GM19351 (cell line): ENCODE data around the gene RNASEH2B.
A peak's percentile ranks its signal among the peaks of the same experiment; 100 is the strongest.

Experiments used
- ATAC-seq: cut with Tn5 transposase; IDR thresholded peaks from one replicate; pipeline ENCODE4 v1.9.1; 2021; ENCODE audit warnings: mild to moderate bottlenecking, moderate library complexity; ENCODE audit not compliant: unreplicated experiment

Gene RNASEH2B

DNA sequence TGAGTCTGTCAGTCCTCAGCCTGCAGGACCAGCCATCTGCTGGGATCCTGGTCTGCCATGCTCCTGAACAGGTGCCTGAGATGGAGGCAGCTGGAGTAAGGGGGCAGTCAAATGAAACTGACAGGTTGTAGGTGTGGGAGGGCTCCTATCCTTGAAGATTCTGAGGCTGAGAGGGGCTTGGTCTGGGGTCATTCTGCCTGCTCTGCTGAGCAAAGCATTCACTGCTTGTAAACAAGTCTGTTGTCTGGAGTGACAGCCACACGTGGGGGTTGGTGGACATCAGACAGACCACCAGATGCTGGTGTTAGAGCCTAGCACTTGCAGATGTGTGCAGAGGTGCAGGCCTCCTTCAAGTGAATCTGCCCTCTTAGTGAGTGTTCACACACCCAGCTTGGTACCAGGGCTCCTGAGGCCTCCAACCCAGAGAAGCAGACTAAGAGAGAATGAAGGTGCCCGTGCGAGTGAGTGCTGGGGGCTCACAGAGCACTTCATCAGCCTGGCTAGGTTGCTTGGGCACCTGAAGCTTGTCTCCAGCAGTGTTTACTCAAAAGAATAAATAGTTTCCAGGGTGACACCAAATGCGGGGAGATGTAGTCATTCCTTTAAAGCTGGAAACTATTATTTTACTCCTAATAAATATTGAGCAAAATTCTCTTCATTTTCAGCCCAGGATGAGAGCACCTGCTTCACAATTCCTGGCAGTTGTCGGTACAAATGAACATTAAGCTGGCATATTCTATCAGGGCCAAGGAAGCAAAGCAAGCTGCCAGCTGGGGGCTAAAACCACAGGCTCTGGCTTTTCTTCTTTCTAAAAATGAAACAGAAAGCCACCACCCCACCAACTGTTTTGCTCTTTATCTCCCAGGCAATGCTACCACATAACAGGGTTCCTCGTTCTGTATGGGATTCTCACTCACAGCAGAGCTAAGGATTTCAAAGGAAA is 82.3 kb downstream of the RNASEH2B start:
- ATAC-seq = peak; percentile 79

DNA sequence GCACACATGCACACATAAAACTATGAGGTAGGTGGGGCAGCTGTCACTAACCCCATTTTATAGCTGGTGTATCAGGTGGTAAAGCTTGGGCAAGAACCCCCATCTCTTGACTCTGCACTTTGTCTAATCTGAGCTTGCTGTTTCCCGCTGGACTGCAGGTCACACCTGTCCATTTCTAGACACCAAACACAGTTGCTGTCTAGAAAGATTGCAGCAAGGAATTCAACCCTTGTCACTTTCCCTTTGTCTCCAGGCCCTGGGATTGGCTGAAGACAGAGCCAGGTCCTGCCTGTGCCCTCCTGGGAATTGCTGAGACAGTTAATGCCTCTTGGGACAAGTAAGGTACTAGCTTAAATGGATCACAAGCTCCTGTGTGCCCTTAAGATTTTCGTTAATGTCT is 83.8 kb downstream of the RNASEH2B start:
- no peak for ATAC-seq

DNA sequence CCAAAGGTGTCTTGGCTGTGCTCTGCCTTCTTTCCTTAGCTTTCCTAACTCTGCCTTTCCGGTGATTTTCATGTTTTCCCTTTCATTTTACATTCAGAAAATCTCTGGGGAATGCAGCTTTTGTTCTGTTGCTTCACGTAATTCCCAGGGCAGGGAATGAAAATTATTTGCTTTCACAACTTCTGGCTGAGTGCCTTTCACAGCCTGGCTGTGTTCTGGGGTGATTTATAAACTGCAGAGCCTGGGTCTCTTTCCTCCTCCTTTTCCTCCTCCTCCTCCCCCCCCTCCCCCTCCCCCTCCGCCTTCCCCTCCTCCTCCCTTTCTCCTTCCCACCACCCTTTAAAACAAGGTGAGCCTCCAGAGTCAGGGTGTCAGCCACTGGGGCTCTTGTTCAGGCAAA is 84.3 kb downstream of the RNASEH2B start:
- ATAC-seq = no peak

DNA sequence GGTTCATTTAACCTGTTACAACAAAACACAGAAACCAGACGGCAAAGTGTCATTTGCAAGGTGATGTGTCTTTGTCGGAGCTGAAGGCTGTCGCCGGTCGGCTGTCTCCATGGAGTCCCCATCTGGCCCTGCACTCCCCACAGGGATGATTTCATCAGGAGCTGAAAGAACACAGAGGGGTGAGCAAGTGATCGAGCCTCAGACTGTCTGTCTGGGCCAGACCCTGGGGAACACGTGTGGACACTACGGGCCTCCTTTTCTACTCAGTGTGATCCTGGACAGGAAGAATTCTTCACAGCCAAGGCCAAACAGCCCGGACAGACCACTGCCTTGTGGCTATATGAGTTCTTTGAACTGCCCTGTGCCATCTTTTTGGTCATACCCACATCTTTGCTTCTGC is 85.1 kb downstream of the RNASEH2B start:
- no peak for ATAC-seq

DNA sequence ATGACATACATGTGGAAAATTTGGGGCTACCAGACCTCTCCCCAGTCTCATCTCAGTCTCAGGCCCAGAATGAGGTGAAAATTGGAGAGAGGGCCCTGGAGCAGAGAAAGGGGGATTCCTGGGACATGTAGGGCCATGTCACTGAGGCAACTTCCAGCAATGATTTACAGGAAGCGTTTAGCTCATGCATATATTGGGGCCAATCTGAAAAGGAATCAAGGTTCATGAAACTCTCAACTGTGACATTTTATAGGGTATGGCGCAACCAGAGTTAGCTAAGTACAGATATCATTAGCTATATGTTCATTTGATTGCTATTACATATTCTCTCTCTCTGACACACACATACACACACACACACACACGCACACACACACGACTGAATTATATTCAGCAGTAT is 86.3 kb downstream of the RNASEH2B start:
- ATAC-seq = no peak

DNA sequence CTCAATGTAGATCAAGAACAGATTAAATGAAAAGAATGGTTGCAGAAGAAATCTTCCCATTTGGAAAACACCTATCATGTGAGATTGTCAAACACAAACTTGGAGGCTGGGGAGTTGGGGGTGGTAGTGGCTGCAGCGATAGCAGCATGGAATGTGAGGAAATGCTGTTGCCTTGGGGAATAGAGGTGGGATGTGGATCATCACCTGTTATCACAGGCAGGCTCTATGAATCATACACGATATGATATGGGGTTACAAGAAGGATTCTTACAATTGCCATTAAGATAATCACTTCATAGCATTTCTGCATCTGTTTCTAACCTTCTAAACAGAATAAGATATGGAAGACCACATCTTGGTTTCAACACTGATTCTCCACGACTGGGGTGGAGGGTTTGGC is 88.7 kb downstream of the RNASEH2B start:
- ATAC-seq = no peak

DNA sequence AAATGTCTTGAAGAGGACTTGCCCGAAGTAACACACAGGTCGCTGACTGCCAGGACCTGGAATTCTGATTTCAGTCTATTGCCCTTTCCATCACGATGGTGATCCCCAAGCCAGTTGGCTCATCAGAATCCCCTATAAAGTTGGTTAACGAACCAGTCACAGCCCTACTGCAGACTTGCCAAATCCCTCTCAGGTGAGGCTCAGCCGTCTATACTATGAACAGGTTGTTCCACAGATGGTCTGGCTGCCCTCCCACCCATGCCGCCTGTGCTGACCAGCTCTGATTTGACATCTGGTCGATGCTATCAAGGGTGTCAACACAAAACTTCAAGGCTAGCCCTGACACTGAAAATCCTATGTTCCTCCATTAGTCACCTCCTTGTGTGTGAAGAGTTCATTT is 90.0 kb downstream of the RNASEH2B start:
- no peak for ATAC-seq

DNA sequence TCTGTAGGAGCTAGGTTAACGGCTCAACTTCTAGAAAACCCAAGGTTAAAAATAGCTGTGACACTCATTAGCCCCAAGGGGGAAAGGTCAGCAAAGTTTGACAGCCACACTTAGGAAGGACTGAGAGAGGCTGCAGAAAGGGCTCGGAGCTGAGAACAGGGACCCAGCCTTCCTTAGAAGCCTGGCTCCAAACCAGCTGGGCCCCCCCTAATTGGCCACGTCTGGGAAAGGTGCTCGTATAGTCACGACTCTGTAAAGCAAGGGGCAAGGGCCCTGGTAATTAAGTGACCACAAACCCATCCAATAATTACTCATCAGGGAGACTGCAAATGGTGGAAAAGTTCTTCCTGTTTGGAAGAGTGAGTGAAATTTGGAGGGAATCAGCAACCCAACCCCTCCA is 90.5 kb downstream of the RNASEH2B start:
- ATAC-seq = no peak

DNA sequence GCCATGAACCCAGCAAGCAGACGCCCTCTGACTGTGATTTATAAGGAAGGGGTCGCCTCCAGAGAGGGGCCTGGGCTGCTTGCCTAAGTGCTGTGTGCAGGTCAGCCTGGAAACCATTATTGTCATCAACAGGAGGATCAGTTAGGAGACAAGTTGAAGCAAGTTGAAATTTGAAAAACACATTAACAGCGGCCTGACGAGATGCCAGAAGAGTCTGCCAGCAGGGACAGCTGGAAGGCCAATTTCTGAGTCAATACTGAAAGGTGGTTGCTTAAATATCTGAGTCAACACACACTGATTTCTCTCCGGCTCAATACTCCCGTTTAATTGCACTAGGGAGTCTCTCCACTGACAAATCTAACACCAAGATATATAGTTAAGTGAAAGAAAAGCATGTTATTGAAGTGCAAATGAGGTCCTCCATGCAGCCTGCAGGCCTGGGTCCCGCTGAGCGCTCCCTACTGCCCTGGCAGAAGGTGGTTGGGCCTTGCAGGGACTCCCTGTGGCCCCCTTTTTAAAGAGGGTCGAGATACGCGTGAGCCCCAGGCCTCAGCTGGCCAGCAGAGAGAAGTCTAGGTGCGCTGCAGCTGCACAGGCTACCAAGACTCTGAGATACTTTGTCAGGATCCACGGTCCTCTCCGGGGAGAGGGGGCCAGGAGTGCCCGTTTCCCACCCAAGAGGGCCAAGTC is 91.1 kb downstream of the RNASEH2B start:
- no peak for ATAC-seq

DNA sequence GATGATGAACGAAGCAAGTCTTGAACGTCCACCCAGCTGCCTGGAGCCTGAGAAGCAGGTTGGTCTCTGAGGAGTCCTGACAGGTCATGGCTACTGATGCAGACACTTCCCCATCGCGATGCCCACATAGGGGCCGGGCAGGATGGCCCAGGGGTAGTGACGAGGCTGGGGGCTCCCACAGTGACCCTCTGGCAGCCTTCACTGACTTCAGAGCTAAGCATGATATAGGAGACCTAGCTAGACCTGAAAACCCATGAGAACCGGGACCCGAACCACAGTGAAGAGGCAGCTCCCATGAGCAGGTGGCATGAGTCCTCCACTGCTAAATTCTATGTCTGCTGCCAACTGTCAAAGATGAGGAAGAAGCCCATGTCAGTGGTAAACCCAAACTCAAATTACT is 91.7 kb downstream of the RNASEH2B start:
- ATAC-seq = no peak

DNA sequence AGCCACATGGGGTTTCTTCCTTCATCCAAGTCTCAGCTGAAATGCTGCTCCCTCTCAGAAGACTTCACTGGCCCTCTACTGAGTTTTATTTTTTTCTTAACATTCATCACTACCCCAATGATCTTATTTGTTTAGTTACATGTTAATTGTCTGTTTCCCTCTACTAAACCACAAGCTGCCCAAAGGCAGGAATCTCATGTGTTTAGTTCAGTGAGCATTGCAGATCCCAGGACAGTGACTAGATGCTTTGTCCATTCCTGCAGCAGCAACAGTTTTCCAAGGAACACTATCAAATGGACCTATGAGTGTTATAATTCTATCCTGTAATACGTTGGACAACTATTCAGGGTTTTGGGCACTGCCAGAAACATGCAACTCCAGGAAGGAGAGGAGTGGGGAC is 93.1 kb downstream of the RNASEH2B start:
- no peak for ATAC-seq

DNA sequence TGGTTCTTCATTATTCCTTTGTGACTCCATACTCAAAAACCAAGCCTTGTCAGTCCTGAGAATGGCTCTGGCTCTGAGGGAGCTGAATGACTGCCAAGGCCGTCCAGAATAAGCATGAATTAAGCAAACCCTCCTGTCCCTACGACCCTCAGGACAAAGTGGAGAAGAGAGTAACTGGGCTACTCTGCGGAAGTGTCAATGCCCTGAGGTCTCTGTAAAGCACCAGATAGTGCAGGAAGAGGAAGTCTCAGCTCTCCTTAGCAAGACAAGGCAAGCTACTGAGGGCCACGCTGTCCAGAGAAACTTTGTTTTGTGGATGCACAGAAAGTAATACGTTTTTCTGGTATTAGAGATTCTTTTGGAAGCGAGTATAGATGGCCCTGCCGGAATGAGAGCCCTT is 94.1 kb downstream of the RNASEH2B start:
- no peak for ATAC-seq

DNA sequence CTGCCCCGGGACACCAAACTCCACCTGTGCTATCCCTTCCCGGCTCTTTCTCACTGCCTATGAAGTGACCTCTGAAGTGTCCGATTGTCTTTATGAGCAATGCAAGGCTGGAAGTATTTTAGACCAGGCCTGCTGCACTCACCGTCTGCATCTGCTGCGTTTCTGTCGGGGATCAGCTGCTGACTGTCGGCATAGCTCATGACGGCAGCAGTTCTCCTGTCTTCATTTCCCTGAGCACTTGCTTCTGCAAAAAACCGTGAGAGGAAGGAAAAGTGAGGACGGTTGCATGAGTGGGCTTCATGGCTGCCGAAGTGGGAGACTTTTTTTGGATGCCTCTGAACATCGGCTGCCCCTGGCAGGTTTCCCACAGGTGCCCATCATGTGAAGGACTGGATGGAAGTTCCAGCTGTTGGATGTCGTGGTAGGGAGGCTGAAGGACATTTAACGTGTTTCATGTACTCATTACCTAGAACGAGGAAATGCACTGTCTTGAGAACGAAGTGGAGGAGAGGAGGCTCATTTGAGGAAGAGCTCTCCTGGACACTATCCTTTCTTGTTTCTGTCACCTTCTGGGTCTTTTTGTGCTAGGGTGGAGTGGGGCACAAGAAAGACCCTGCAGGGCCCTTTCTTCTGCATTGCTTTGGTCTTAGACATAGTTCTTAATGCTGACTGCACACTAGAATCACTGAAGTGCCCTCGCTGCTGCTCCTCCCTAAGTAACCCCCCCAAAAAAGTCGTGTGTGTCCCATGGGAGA is 94.7 kb downstream of the RNASEH2B start:
- no peak for ATAC-seq

DNA sequence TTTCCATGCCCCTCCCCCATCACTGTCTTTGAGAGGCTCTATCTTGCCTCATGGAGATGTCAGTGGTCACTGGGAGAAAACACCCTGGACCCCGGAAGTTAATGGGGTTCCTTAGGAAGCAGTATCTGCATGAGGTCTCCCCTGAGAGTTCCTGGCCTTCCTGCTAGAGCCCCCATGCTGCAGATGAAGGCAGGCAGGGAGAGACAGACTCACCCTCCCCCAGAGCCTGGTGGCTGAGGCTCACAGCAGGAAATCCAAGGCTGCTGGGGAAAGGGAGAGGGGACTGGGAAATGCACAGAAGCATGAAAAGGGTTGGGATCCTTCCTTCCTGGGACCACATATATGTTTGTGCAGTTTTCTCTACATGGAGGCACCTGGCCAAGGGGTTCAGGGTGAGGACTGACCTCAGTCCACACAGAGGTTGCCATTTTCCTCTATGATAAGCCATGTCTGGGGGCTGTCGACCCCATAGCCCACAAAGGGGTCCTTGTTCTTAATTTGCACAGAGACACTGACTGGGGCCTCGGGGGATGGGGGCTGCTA is 95.4 kb downstream of the RNASEH2B start:
- no peak for ATAC-seq

DNA sequence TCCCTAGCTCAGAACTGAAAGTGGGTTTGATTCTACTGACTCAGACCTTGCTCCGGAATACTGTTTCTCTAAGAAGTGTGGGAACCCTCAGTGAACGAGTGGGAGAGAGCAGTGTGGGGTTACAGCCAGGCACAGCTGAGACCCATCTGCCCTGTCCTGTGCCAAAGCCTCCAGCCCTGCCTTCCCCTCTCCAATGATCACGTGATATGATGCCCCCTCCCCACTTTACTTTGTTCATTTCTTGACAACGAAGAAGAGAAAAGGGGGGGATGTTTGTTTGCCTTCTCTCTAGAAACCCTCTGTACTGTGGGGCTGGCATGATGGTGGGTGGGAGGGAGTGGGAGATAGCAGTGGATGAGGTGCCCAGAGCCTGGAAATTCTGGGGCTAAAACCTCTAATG is 96.0 kb downstream of the RNASEH2B start:
- ATAC-seq = no peak
